Nephron progenitor cell (in vitro differentiated cells): ENCODE data around the gene ABCA12.

Experiments used
- DNase-seq: peaks from one replicate; pipeline ENCODE4 v3.0.0; 2021
- H3K27ac Mint-ChIP-seq: 2 replicates; pipeline ENCODE4 v1.8.0; 2021; ENCODE audit warnings: mild to moderate bottlenecking, moderate library complexity, mixed read lengths
- H3K27me3 Mint-ChIP-seq: 2 replicates; pipeline ENCODE4 v1.8.0; 2021; ENCODE audit warnings: mild to moderate bottlenecking, low read depth, mixed read lengths; ENCODE audit not compliant: poor library complexity
- H3K36me3 Mint-ChIP-seq: 2 replicates; pipeline ENCODE4 v1.8.0; 2021; ENCODE audit warnings: low read depth, mixed read lengths
- H3K4me1 Mint-ChIP-seq: 2 replicates; pipeline ENCODE4 v1.8.0; 2021; ENCODE audit warnings: mixed read lengths
- H3K4me3 Mint-ChIP-seq: 2 replicates; pipeline ENCODE4 v1.8.0; 2021; ENCODE audit warnings: mild to moderate bottlenecking, moderate library complexity, mixed read lengths
- H3K9me3 Mint-ChIP-seq: 2 replicates; pipeline ENCODE4 v1.8.0; 2021; ENCODE audit warnings: mild to moderate bottlenecking, moderate library complexity, mixed read lengths
- CTCF ChIP-seq: fragments of 200-600 bp; sonication (generic); IDR thresholded peaks from 2 replicates; pipeline ENCODE4 v1.5.0; 2021; ENCODE audit warnings: antibody characterized with exemption

Gene ABCA12

GRCh38 chr2:214904634-214905033 lies 233.8 kb downstream of the ABCA12 start:
- H3K27me3 Mint-ChIP-seq, result no peaks in the 10 kb centered on the region
- no peak for TF ChIP-seq CTCF
- H3K27ac Mint-ChIP-seq, result peak overlapping the region; percentile 37

GRCh38 chr2:214904176-214904575 lies 234.2 kb downstream of the ABCA12 start:
- no peak overlapping the region for H3K4me3 Mint-ChIP-seq
- H3K36me3 Mint-ChIP-seq, result no peaks in the 10 kb centered on the region
- H3K4me1 Mint-ChIP-seq, result no peaks in the 10 kb centered on the region
- no peak for TF ChIP-seq CTCF
- H3K9me3 Mint-ChIP-seq, result peaks cover 6% of the 10 kb centered on the region
- no peaks in the 10 kb centered on the region for H3K27me3 Mint-ChIP-seq
- DNase-seq, result no peak
- peak overlapping the region; percentile 37 for H3K27ac Mint-ChIP-seq

More at GRCh38 chr2:214904634-214905033, 233.8 kb downstream of the ABCA12 start:
- no peaks in the 10 kb centered on the region for H3K4me1 Mint-ChIP-seq
- peaks cover 6% of the 10 kb centered on the region for H3K9me3 Mint-ChIP-seq
- no peak for DNase-seq
- no peaks in the 10 kb centered on the region for H3K36me3 Mint-ChIP-seq
- H3K4me3 Mint-ChIP-seq, result no peak overlapping the region

GRCh38 chr2:214902286-214902685 lies 236.1 kb downstream of the ABCA12 start:
- Mint-ChIP-seq H3K4me3 (no peak overlapping the region), H3K36me3 (no peaks in the 10 kb centered on the region), H3K4me1 (no peaks in the 10 kb centered on the region), H3K9me3 (peaks cover 3% of the 10 kb centered on the region), H3K27me3 (no peaks in the 10 kb centered on the region), H3K27ac (no peak overlapping the region)
- DNase-seq, result no peak
- no peak for TF ChIP-seq CTCF

GRCh38 chr2:214899751-214900150 lies 238.7 kb downstream of the ABCA12 start:
- Mint-ChIP-seq H3K4me3 (no peak overlapping the region), H3K27ac (no peak overlapping the region), H3K36me3 (no peaks in the 10 kb centered on the region), H3K27me3 (no peaks in the 10 kb centered on the region), H3K9me3 (no peaks in the 10 kb centered on the region), H3K4me1 (no peaks in the 10 kb centered on the region)
- no peak for DNase-seq
- no peak for TF ChIP-seq CTCF

- no peaks in the 10 kb centered on the region for H3K36me3 Mint-ChIP-seq
- H3K9me3 Mint-ChIP-seq, result no peaks in the 10 kb centered on the region
- DNase-seq, result no peak
- H3K27me3 Mint-ChIP-seq, result no peaks in the 10 kb centered on the region
- no peak overlapping the region for H3K4me3 Mint-ChIP-seq
- no peaks in the 10 kb centered on the region for H3K4me1 Mint-ChIP-seq
- H3K27ac Mint-ChIP-seq, result no peak overlapping the region
- TF ChIP-seq CTCF, result no peak
Measured at GRCh38 chr2:214896274-214896673, 242.2 kb downstream of the ABCA12 start.

- no peak for DNase-seq
- Mint-ChIP-seq H3K4me3 (no peak overlapping the region), H3K9me3 (no peaks in the 10 kb centered on the region), H3K27ac (no peak overlapping the region), H3K27me3 (no peaks in the 10 kb centered on the region), H3K4me1 (no peaks in the 10 kb centered on the region), H3K36me3 (no peaks in the 10 kb centered on the region)
- TF ChIP-seq CTCF, result no peak
Measured at GRCh38 chr2:214895469-214895868, 243.0 kb downstream of the ABCA12 start.
